WTC11 (cell line): Measurements from ENCODE around the gene CLCA1. TPM values are rescaled to one million over a fixed set of nuclear protein-coding genes. Genes with fewer than 3 reads are reported as not detected.

Experiments used
- ATAC-seq: fragments of 200-7000 bp; cut with Tn5 transposase; 2 replicates; pipeline ENCODE4 v1.10.0; 2021; ENCODE audit warnings: mild to moderate bottlenecking, moderate library complexity
- CTCF ChIA-PET: fragments of 300-600 bp; sonication (Branson Sonifier 250); formaldehyde crosslinking; loops from one replicate; lab custom pipeline; 2021; ENCODE audit warnings: antibody characterized with exemption; lab: Charles Lee
- POLR2A ChIA-PET: fragments of 350-600 bp; sonication (Branson Sonifier 250); formaldehyde crosslinking; loops from one replicate; lab custom pipeline; 2021; ENCODE audit warnings: antibody characterized with exemption; lab: Charles Lee
- DNase-seq: peaks from one replicate; pipeline ENCODE4 v3.0.0; 2021; ENCODE audit warnings: low spot score
- H3K27ac Mint-ChIP-seq: 2 replicates; pipeline ENCODE4 v1.8.0; 2021; ENCODE audit warnings: mixed read lengths
- H3K27me3 Mint-ChIP-seq: 2 replicates; pipeline ENCODE4 v1.8.0; 2021; ENCODE audit warnings: low read depth, mild to moderate bottlenecking, moderate library complexity, mixed read lengths
- H3K36me3 Mint-ChIP-seq: 2 replicates; pipeline ENCODE4 v1.8.0; 2021; ENCODE audit warnings: mixed read lengths
- H3K4me1 Mint-ChIP-seq: 2 replicates; pipeline ENCODE4 v1.8.0; 2022; ENCODE audit warnings: mixed read lengths
- H3K4me3 Mint-ChIP-seq: 2 replicates; pipeline ENCODE4 v1.8.0; 2021; ENCODE audit warnings: mild to moderate bottlenecking, moderate library complexity, mixed read lengths
- H3K9me3 Mint-ChIP-seq: 2 replicates; pipeline ENCODE4 v1.8.0; 2021; ENCODE audit warnings: mixed read lengths
- ATF1 ChIP-seq: sonication (generic); formaldehyde crosslinking; IDR thresholded peaks from 2 replicates; pipeline ENCODE4 v1.8.1; 2023; ENCODE audit warnings: mild to moderate bottlenecking, moderate library complexity, missing genetic modification reagents
- CBFB ChIP-seq: sonication (generic); formaldehyde crosslinking; IDR thresholded peaks from 2 replicates; pipeline ENCODE4 v1.8.1; 2022; ENCODE audit warnings: mild to moderate bottlenecking, low read depth, missing genetic modification reagents
- CREB1 ChIP-seq: sonication (generic); formaldehyde crosslinking; IDR thresholded peaks from 2 replicates; pipeline ENCODE4 v1.8.0; 2023; ENCODE audit warnings: mild to moderate bottlenecking, missing genetic modification reagents
- ETV6 ChIP-seq: sonication (generic); formaldehyde crosslinking; IDR thresholded peaks from 2 replicates; pipeline ENCODE4 v1.8.1; 2022; ENCODE audit warnings: mild to moderate bottlenecking, missing genetic modification reagents
- GABPB1 ChIP-seq: sonication (generic); formaldehyde crosslinking; IDR thresholded peaks from 2 replicates; pipeline ENCODE4 v1.8.1; 2023; ENCODE audit warnings: mild to moderate bottlenecking, missing genetic modification reagents
- IRF2 ChIP-seq: sonication (generic); formaldehyde crosslinking; IDR thresholded peaks from 2 replicates; pipeline ENCODE4 v1.8.0; 2022; ENCODE audit warnings: low read depth, missing genetic modification reagents, borderline replicate concordance
- MYBL2 ChIP-seq: sonication (generic); formaldehyde crosslinking; IDR thresholded peaks from 2 replicates; pipeline ENCODE4 v1.8.1; 2023; ENCODE audit warnings: mild to moderate bottlenecking, moderate library complexity, missing genetic modification reagents
- PRDM15 ChIP-seq: sonication (generic); formaldehyde crosslinking; IDR thresholded peaks from 2 replicates; pipeline ENCODE4 v1.8.0; 2022; ENCODE audit warnings: missing genetic modification reagents
- TEAD1 ChIP-seq: sonication (generic); formaldehyde crosslinking; IDR thresholded peaks from 2 replicates; pipeline ENCODE4 v1.8.0; 2022; ENCODE audit warnings: mild to moderate bottlenecking, missing genetic modification reagents
- TEAD4 ChIP-seq: sonication (generic); formaldehyde crosslinking; IDR thresholded peaks from 2 replicates; pipeline ENCODE4 v1.8.0; 2022; ENCODE audit warnings: mild to moderate bottlenecking, missing genetic modification reagents
- TP53 ChIP-seq: sonication (generic); formaldehyde crosslinking; IDR thresholded peaks from 2 replicates; pipeline ENCODE4 v1.8.1; 2023; ENCODE audit warnings: mild to moderate bottlenecking, missing genetic modification reagents
- ZNF138 ChIP-seq: sonication (generic); formaldehyde crosslinking; conservative IDR thresholded peaks from 2 replicates; pipeline ENCODE4 v1.8.1; 2022; ENCODE audit warnings: mild to moderate bottlenecking, moderate library complexity, missing genetic modification reagents
- ZNF317 ChIP-seq: sonication (generic); formaldehyde crosslinking; IDR thresholded peaks from 2 replicates; pipeline ENCODE4 v1.8.1; 2023; ENCODE audit warnings: low read depth, mild to moderate bottlenecking, moderate library complexity, missing genetic modification reagents, borderline replicate concordance
- ZNF671 ChIP-seq: fragments of 250-450 bp; sonication (Bioruptor Pico); IDR thresholded peaks from 2 replicates; pipeline ENCODE4 v1.8.0; 2021; ENCODE audit warnings: mild to moderate bottlenecking
- ZSCAN18 ChIP-seq: fragments of 250-450 bp; sonication (Bioruptor Pico); IDR thresholded peaks from 2 replicates; pipeline ENCODE4 v2.1.2; 2022; ENCODE audit warnings: mild to moderate bottlenecking, moderate library complexity
- total RNA-seq: library from RNA; stranded (reverse); gene quantifications from 3 replicates; pipeline ENCODE4 v1.2.3, GENCODE V29; 2021
- TF ChIP-seq, protein P1 (sequence below): sonication (generic); formaldehyde crosslinking; IDR thresholded peaks from 2 replicates; pipeline ENCODE4 v1.8.1; 2023; ENCODE audit warnings: mild to moderate bottlenecking, missing genetic modification reagents, borderline replicate concordance
- TF ChIP-seq, protein P2 (sequence below): sonication (generic); formaldehyde crosslinking; IDR thresholded peaks from 2 replicates; pipeline ENCODE4 v1.8.1; 2023; ENCODE audit warnings: mild to moderate bottlenecking, missing genetic modification reagents, moderate library complexity
- TF ChIP-seq, protein P3 (sequence below): sonication (generic); formaldehyde crosslinking; IDR thresholded peaks from 2 replicates; pipeline ENCODE4 v1.8.1; 2022; ENCODE audit warnings: missing genetic modification reagents, borderline replicate concordance
- TF ChIP-seq, protein P4 (sequence below): sonication (generic); formaldehyde crosslinking; conservative IDR thresholded peaks from 2 replicates; pipeline ENCODE4 v1.8.1; 2022; ENCODE audit warnings: mild to moderate bottlenecking, missing genetic modification reagents
- TF ChIP-seq, protein P5 (sequence below): sonication (generic); formaldehyde crosslinking; IDR thresholded peaks from 2 replicates; pipeline ENCODE4 v1.8.1; 2022; ENCODE audit warnings: mild to moderate bottlenecking, missing genetic modification reagents, moderate library complexity, borderline replicate concordance

Gene CLCA1
- total RNA-seq, 1 experiment from 2014 or later, result 0.11 TPM

- TF ChIP-seq PRDM15 (CRISPR knock-in tag) (no peak), CBFB (CRISPR knock-in tag) (no peak)
Measured at GRCh38 chr1:86429122-86429725, 39.5 kb upstream of the CLCA1 start (continued).

DNA sequence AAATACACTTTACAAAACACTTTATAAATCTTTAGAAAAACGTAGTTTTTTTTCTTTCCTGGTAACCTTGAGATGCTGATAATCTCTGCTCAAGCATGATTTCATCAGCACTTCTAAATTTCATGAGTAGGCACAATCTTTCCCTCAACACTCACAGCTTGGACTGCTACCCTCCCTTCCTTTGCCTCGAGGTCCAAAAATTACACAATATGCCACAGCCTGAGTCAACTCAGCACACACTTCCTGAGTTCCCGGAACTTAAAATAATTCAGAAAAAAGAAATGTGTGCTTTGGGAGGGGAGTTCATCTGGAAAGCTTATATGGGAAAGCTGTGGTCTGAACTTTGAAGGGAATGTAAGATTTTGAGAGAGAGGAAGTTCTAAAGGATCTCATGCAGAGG is 38.9 kb upstream of the CLCA1 start:
- H3K4me1 Mint-ChIP-seq, result no peaks in the 10 kb centered on the region
- no peak overlapping the region for H3K27ac Mint-ChIP-seq
- no peaks in the 10 kb centered on the region for H3K36me3 Mint-ChIP-seq
- no peak overlapping the region for H3K4me3 Mint-ChIP-seq
- H3K9me3 Mint-ChIP-seq, result no peaks in the 10 kb centered on the region
- ATAC-seq (no peak), DNase-seq (no peak)
- no peaks in the 10 kb centered on the region for H3K27me3 Mint-ChIP-seq
- ChIA-PET CTCF (interaction anchor here (1.3 kb wide), 1 partner anchor 50 kb away, joined by 3 read pairs; no protein-coding TSS in a partner anchor), POLR2A (interaction anchor here (1.3 kb wide), 1 partner anchor 33 kb away, joined by 3 read pairs; the partner anchor contains the start of gene ODF2L)
- TF ChIP-seq TP53 (no peak), GABPB1 (CRISPR knock-in tag) (no peak), ZNF671 (CRISPR knock-in tag) (no peak), IRF2 (CRISPR knock-in tag) (no peak), ZNF138 (CRISPR knock-in tag) (no peak), ZSCAN18 (CRISPR knock-in tag) (no peak), ZNF317 (CRISPR knock-in tag) (no peak), ETV6 (no peak), MYBL2 (CRISPR knock-in tag) (no peak), TEAD4 (CRISPR knock-in tag) (no peak), CREB1 (CRISPR knock-in tag) (no peak), ATF1 (CRISPR knock-in tag) (no peak), TEAD1 (CRISPR knock-in tag) (no peak)
- TF ChIP-seq, protein P1, sequence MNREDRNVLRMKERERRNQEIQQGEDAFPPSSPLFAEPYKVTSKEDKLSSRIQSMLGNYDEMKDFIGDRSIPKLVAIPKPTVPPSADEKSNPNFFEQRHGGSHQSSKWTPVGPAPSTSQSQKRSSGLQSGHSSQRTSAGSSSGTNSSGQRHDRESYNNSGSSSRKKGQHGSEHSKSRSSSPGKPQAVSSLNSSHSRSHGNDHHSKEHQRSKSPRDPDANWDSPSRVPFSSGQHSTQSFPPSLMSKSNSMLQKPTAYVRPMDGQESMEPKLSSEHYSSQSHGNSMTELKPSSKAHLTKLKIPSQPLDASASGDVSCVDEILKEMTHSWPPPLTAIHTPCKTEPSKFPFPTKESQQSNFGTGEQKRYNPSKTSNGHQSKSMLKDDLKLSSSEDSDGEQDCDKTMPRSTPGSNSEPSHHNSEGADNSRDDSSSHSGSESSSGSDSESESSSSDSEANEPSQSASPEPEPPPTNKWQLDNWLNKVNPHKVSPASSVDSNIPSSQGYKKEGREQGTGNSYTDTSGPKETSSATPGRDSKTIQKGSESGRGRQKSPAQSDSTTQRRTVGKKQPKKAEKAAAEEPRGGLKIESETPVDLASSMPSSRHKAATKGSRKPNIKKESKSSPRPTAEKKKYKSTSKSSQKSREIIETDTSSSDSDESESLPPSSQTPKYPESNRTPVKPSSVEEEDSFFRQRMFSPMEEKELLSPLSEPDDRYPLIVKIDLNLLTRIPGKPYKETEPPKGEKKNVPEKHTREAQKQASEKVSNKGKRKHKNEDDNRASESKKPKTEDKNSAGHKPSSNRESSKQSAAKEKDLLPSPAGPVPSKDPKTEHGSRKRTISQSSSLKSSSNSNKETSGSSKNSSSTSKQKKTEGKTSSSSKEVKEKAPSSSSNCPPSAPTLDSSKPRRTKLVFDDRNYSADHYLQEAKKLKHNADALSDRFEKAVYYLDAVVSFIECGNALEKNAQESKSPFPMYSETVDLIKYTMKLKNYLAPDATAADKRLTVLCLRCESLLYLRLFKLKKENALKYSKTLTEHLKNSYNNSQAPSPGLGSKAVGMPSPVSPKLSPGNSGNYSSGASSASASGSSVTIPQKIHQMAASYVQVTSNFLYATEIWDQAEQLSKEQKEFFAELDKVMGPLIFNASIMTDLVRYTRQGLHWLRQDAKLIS (CRISPR knock-in tag), result no peak
- TF ChIP-seq, protein P2, sequence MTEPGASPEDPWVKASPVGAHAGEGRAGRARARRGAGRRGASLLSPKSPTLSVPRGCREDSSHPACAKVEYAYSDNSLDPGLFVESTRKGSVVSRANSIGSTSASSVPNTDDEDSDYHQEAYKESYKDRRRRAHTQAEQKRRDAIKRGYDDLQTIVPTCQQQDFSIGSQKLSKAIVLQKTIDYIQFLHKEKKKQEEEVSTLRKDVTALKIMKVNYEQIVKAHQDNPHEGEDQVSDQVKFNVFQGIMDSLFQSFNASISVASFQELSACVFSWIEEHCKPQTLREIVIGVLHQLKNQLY (CRISPR knock-in tag), result no peak
- TF ChIP-seq, protein P3, sequence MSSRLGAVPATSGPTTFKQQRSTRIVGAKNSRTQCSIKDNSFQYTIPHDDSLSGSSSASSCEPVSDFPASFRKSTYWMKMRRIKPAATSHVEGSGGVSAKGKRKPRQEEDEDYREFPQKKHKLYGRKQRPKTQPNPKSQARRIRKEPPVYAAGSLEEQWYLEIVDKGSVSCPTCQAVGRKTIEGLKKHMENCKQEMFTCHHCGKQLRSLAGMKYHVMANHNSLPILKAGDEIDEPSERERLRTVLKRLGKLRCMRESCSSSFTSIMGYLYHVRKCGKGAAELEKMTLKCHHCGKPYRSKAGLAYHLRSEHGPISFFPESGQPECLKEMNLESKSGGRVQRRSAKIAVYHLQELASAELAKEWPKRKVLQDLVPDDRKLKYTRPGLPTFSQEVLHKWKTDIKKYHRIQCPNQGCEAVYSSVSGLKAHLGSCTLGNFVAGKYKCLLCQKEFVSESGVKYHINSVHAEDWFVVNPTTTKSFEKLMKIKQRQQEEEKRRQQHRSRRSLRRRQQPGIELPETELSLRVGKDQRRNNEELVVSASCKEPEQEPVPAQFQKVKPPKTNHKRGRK (CRISPR knock-in tag), result no peak
- TF ChIP-seq, protein P4, sequence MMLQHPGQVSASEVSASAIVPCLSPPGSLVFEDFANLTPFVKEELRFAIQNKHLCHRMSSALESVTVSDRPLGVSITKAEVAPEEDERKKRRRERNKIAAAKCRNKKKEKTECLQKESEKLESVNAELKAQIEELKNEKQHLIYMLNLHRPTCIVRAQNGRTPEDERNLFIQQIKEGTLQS (CRISPR knock-in tag), result no peak
- TF ChIP-seq, protein P5, sequence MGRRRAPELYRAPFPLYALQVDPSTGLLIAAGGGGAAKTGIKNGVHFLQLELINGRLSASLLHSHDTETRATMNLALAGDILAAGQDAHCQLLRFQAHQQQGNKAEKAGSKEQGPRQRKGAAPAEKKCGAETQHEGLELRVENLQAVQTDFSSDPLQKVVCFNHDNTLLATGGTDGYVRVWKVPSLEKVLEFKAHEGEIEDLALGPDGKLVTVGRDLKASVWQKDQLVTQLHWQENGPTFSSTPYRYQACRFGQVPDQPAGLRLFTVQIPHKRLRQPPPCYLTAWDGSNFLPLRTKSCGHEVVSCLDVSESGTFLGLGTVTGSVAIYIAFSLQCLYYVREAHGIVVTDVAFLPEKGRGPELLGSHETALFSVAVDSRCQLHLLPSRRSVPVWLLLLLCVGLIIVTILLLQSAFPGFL, result no peak
